Neural crest cell (in vitro differentiated cells): Measurements from ENCODE around the gene SLC17A5. TPM values are rescaled to one million over a fixed set of nuclear protein-coding genes. Genes with fewer than 3 reads are reported as not detected.

Experiments
- DNase-seq: peaks from one replicate; pipeline ENCODE4 v3.0.0; 2021; ENCODE audit warnings: low read depth, mixed read lengths, low spot score
- H3K27ac Mint-ChIP-seq: one replicate; pipeline ENCODE4 v1.8.0; 2021; ENCODE audit warnings: mild to moderate bottlenecking, mixed read lengths; ENCODE audit not compliant: unreplicated experiment
- H3K27me3 Mint-ChIP-seq: 2 replicates; pipeline ENCODE4 v1.8.0; 2021; ENCODE audit warnings: low read depth, mild to moderate bottlenecking, mixed read lengths
- H3K36me3 Mint-ChIP-seq: 2 replicates; pipeline ENCODE4 v1.8.0; 2021; ENCODE audit warnings: low read depth, mild to moderate bottlenecking, mixed read lengths
- H3K4me1 Mint-ChIP-seq: 2 replicates; pipeline ENCODE4 v1.8.0; 2021; ENCODE audit warnings: mixed read lengths
- H3K4me3 Mint-ChIP-seq: one replicate; pipeline ENCODE4 v1.8.0; 2021; ENCODE audit warnings: mild to moderate bottlenecking, mixed read lengths
- H3K9me3 Mint-ChIP-seq: 2 replicates; pipeline ENCODE4 v1.8.0; 2021; ENCODE audit warnings: mixed read lengths
- CTCF ChIP-seq: fragments of 200-600 bp; sonication (generic); conservative IDR thresholded peaks from 2 replicates; pipeline ENCODE4 v1.5.0; 2021; ENCODE audit warnings: antibody characterized with exemption, mild to moderate bottlenecking
- total RNA-seq: library from RNA; stranded (reverse); gene quantifications from 2 replicates; pipeline ENCODE4 v1.2.1, GENCODE V29; 2021

Gene SLC17A5
- total RNA-seq, 1 donor from 2014 or later = 10.8 TPM

GRCh38 chr6:73613806-73614536 is 39.8 kb downstream of the SLC17A5 start:
- TF ChIP-seq CTCF = no peak
- peaks cover 2% of the 10 kb centered on the region for H3K36me3 Mint-ChIP-seq
- H3K27ac Mint-ChIP-seq = no peak overlapping the region
- DNase-seq = no peak
- H3K4me1 Mint-ChIP-seq = no peaks in the 10 kb centered on the region
- no peak overlapping the region for H3K4me3 Mint-ChIP-seq
- no peaks in the 10 kb centered on the region for H3K9me3 Mint-ChIP-seq
- no peaks in the 10 kb centered on the region for H3K27me3 Mint-ChIP-seq

GRCh38 chr6:73612611-73613010 is 41.2 kb downstream of the SLC17A5 start:
- no peaks in the 10 kb centered on the region for H3K9me3 Mint-ChIP-seq
- H3K4me1 Mint-ChIP-seq = no peaks in the 10 kb centered on the region
- H3K36me3 Mint-ChIP-seq = peaks cover 2% of the 10 kb centered on the region
- no peak for DNase-seq
- no peak for TF ChIP-seq CTCF
- H3K4me3 Mint-ChIP-seq = no peak overlapping the region
- H3K27ac Mint-ChIP-seq = no peak overlapping the region
- H3K27me3 Mint-ChIP-seq = no peaks in the 10 kb centered on the region

GRCh38 chr6:73610444-73611275 is 43.1 kb downstream of the SLC17A5 start:
- no peak for DNase-seq
- Mint-ChIP-seq H3K27me3 (no peaks in the 10 kb centered on the region), H3K4me1 (no peaks in the 10 kb centered on the region), H3K27ac (no peak overlapping the region), H3K4me3 (no peak overlapping the region), H3K9me3 (no peaks in the 10 kb centered on the region), H3K36me3 (peaks cover 5% of the 10 kb centered on the region)
- peak; percentile 79 for TF ChIP-seq CTCF

GRCh38 chr6:73608761-73609160 is 45.0 kb downstream of the SLC17A5 start:
- Mint-ChIP-seq H3K4me3 (no peak overlapping the region), H3K27me3 (no peaks in the 10 kb centered on the region), H3K4me1 (no peaks in the 10 kb centered on the region), H3K9me3 (no peaks in the 10 kb centered on the region), H3K27ac (peak overlapping the region; percentile 35), H3K36me3 (peaks cover 3% of the 10 kb centered on the region)
- no peak for DNase-seq
- TF ChIP-seq CTCF = no peak

- TF ChIP-seq CTCF = no peak
- no peak for DNase-seq
- Mint-ChIP-seq H3K4me1 (no peaks in the 10 kb centered on the region), H3K9me3 (no peaks in the 10 kb centered on the region), H3K27me3 (no peaks in the 10 kb centered on the region), H3K27ac (no peak overlapping the region), H3K4me3 (no peak overlapping the region), H3K36me3 (peaks cover 3% of the 10 kb centered on the region)
Observed at GRCh38 chr6:73606428-73606827, 47.4 kb downstream of the SLC17A5 start.
